Parathyroid adenoma (tissue), 2 donors: Measurements from ENCODE around the gene DDR1.

Experiments
- H2AFZ ChIP-seq: fragments of 300-600 bp; sonication (generic); one replicate; pipeline ENCODE4 v1.7.0; 2017; ENCODE audit warnings: antibody characterized with exemption, mild to moderate bottlenecking
- H3K27ac ChIP-seq: fragments of 300-600 bp; sonication (generic); one replicate; pipeline ENCODE4 v1.7.0; 2017
- H3K27me3 ChIP-seq: fragments of 300-600 bp; sonication (generic); one replicate; pipeline ENCODE4 v1.7.0; 2017; ENCODE audit warnings: low read length; ENCODE audit not compliant: control insufficient read depth, insufficient read depth
- H3K36me3 ChIP-seq: fragments of 300-600 bp; sonication (generic); one replicate; pipeline ENCODE4 v1.7.0; 2017; ENCODE audit warnings: low read length; ENCODE audit not compliant: control insufficient read depth, insufficient read depth
- H3K4me1 ChIP-seq: fragments of 300-600 bp; sonication (generic); one replicate; pipeline ENCODE4 v1.7.0; 2017; ENCODE audit warnings: control low read depth
- H3K4me2 ChIP-seq: fragments of 300-600 bp; sonication (generic); one replicate; pipeline ENCODE4 v1.7.0; 2017; ENCODE audit warnings: low read length
- H3K4me3 ChIP-seq: fragments of 300-600 bp; sonication (generic); one replicate; pipeline ENCODE4 v1.7.0; 2017; ENCODE audit warnings: low read depth, low read length
- H3K79me2 ChIP-seq: fragments of 300-600 bp; sonication (generic); one replicate; pipeline ENCODE4 v1.7.0; 2017; ENCODE audit warnings: control low read depth
- H3K9ac ChIP-seq: fragments of 300-600 bp; sonication (generic); one replicate; pipeline ENCODE4 v1.7.0; 2017; ENCODE audit warnings: mild to moderate bottlenecking
- H3K9me3 ChIP-seq: fragments of 300-600 bp; sonication (generic); one replicate; pipeline ENCODE4 v1.7.0; 2017; ENCODE audit warnings: low read length; ENCODE audit not compliant: control insufficient read depth
- CTCF ChIP-seq: fragments of 300-600 bp; sonication (generic); IDR thresholded peaks from one replicate; pipeline ENCODE4 v1.7.0; 2017; ENCODE audit warnings: antibody characterized with exemption, mild to moderate bottlenecking
- donor health status: primary hyperparathyroidism.

DDR1 gene

GRCh38 chr6:30928677-30929076, 44.4 kb downstream of the DDR1 start:
- no peak overlapping the region for H3K27ac ChIP-seq
- H2AFZ ChIP-seq: no peak overlapping the region
- H3K27me3 ChIP-seq: no peaks in the 10 kb centered on the region
- no peak overlapping the region for H3K4me3 ChIP-seq
- no peaks in the 10 kb centered on the region for H3K79me2 ChIP-seq
- no peaks in the 10 kb centered on the region for H3K4me1 ChIP-seq
- no peak overlapping the region for H3K9ac ChIP-seq
- H3K9me3 ChIP-seq: no peaks in the 10 kb centered on the region
- no peak for TF ChIP-seq CTCF
- H3K4me2 ChIP-seq: no peak overlapping the region
- H3K36me3 ChIP-seq: no peaks in the 10 kb centered on the region

- Histone ChIP-seq H3K4me3 (no peak overlapping the region), H3K27ac (no peak overlapping the region), H3K4me2 (no peak overlapping the region), H3K27me3 (no peaks in the 10 kb centered on the region), H2AFZ (no peak overlapping the region), H3K4me1 (no peaks in the 10 kb centered on the region), H3K79me2 (no peaks in the 10 kb centered on the region), H3K9me3 (no peaks in the 10 kb centered on the region), H3K9ac (no peak overlapping the region), H3K36me3 (no peaks in the 10 kb centered on the region)
- no peak for TF ChIP-seq CTCF
These were observed 46.2 kb downstream of the DDR1 start for GRCh38 chr6:30930506-30930905.

- no peaks in the 10 kb centered on the region for H3K4me1 ChIP-seq
- H3K27ac ChIP-seq: no peak overlapping the region
- H2AFZ ChIP-seq: no peak overlapping the region
- H3K79me2 ChIP-seq: no peaks in the 10 kb centered on the region
- no peak overlapping the region for H3K4me3 ChIP-seq
- H3K4me2 ChIP-seq: no peak overlapping the region
- no peaks in the 10 kb centered on the region for H3K36me3 ChIP-seq
- no peak overlapping the region for H3K9ac ChIP-seq
- H3K27me3 ChIP-seq: no peaks in the 10 kb centered on the region
- no peak for TF ChIP-seq CTCF
- no peaks in the 10 kb centered on the region for H3K9me3 ChIP-seq
These were observed 47.0 kb downstream of the DDR1 start for GRCh38 chr6:30931272-30931671.

GRCh38 chr6:30931969-30932645, 47.8 kb downstream of the DDR1 start, which contains the start of gene SFTA2:
Gene SFTA2 (minus strand): TSS chr6:30932170. CDS start chr6:30932096, 74 bp downstream.
- no peaks in the 10 kb centered on the region for H3K4me1 ChIP-seq
- H3K27me3 ChIP-seq: no peaks in the 10 kb centered on the region
- no peak within 1 kb of the TSS for H2AFZ ChIP-seq
- no peak within 1 kb of the TSS for H3K4me2 ChIP-seq
- H3K4me3 ChIP-seq: no peak within 1 kb of the TSS
- no peaks in the 10 kb centered on the region for H3K9me3 ChIP-seq
- no peak within 1 kb of the TSS for H3K27ac ChIP-seq
- no peaks in the 10 kb centered on the region for H3K36me3 ChIP-seq
- no peak within 1 kb of the TSS for H3K9ac ChIP-seq
- no peaks in the 10 kb centered on the region for H3K79me2 ChIP-seq
- TF ChIP-seq CTCF: no peak
